Dendritic cell treated with granulocyte-macrophage colony-stimulating factor and Interleukin-4, amounts not matched to agents 40 ng/mL and 50 ng/mL, for 4 days (primary cell): ENCODE data around the gene KDM4B.
A peak's percentile ranks its signal among the peaks of the same experiment; 100 is the strongest.
"Not testable (repeated sequence)": the region's sequence is repeated elsewhere in the genome, so short reads cannot be mapped to it uniquely, and the experiment has no call there.

Experiments used
- H3K27ac Mint-ChIP-seq: one replicate; pipeline ENCODE4 v1.8.0; 2022; ENCODE audit warnings: mild to moderate bottlenecking, mixed read lengths
- H3K27me3 Mint-ChIP-seq: one replicate; pipeline ENCODE4 v1.8.0; 2022; ENCODE audit warnings: mild to moderate bottlenecking, mixed read lengths
- H3K36me3 Mint-ChIP-seq: one replicate; pipeline ENCODE4 v1.8.0; 2022; ENCODE audit warnings: low read depth, mixed read lengths
- H3K4me1 Mint-ChIP-seq: one replicate; pipeline ENCODE4 v1.8.0; 2022; ENCODE audit warnings: low read depth, mixed read lengths
- H3K4me3 Mint-ChIP-seq: one replicate; pipeline ENCODE4 v1.8.0; 2022; ENCODE audit warnings: mild to moderate bottlenecking, moderate library complexity, mixed read lengths
- H3K9me3 Mint-ChIP-seq: one replicate; pipeline ENCODE4 v1.8.0; 2022; ENCODE audit warnings: mixed read lengths
- intact Hi-C: fragments of 100-400 bp; cut with micrococcal nuclease; formaldehyde crosslinking; loops from one replicate; pipeline ENCODE4 v1.15.0; 2022

KDM4B gene

DNA sequence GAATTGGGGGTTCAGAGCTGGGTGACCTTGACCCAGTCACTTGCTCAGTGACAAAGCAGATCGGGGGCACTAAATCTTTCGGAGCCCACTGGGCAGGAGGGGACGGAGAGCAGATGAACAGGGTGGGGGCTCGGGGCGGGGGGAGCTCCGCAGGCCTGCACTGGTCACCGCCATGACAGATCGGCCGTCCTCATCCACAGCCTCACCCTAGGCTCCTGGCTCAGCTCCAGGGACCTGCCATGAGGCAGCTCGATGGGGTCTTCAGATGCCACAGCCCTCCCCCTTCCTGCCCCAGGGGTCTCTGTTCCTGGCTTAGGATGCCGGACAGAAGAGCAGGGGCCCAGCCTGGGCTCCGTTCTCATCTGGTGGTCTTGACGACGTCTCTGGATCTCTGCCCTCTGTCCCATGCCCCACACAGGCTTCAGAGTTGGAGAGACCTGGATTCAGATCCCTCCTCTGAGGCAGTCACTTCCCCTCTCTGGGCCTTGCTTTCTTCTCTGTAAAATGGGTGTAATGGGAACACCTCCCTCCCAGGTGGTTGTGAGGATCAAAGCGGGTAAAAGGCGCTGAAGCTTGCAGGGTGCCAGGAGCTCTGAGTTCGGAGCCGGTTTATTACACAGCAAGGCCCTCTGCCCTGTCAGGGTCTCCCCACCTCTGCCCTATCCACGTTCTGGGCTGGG lies 3.0 kb downstream of the KDM4B start:
- H3K36me3 Mint-ChIP-seq: peaks cover 46% of the 10 kb centered on the region
- H3K27ac Mint-ChIP-seq: peak overlapping the region; percentile 86
- H3K4me1 Mint-ChIP-seq: peaks cover 76% of the 10 kb centered on the region
- peak overlapping the region; percentile 92 for H3K4me3 Mint-ChIP-seq
- intact Hi-C loops: loop anchor here (10.0 kb wide), 1 partner anchor 53 kb away; no protein-coding TSS in a partner anchor
- H3K9me3 Mint-ChIP-seq: no peaks in the 10 kb centered on the region
- H3K27me3 Mint-ChIP-seq: no peaks in the 10 kb centered on the region

DNA sequence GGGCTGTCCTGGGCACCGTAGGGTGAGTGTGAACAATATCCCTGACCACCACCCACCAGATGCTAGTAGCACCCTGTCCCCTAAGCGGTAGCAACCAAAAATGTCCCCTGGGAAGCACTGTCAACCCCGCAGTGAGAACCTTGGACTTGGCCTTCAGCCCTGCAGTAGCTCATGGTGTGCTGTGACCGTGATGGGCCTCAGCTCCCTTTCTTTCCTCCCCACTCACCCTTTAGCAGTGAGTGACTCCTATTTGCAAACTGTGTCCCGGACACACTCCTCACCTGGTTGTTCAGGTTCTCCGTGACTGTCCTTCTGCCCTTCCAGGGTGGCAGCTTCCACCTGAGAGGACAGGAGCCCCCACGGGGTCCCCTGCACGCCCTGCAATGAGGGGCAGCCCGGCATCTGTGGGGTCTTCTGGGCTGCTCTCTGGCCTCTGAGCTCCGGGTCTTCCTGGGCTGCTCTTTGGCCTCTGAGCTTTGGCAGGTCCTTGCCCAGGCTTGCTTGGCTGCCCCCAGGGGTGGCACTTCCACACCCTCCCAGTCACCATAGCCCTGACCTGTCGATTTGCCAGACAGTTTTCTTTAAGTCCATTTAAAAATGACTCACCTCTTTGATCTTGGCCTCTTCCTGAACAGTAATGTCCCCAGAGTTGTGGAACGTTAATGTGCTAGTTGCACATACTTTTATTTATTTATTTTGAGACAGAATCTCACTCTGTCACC lies 3.8 kb downstream of the KDM4B start:
- H3K4me1 Mint-ChIP-seq: peaks cover 83% of the 10 kb centered on the region
- no peak overlapping the region for H3K4me3 Mint-ChIP-seq
- peak overlapping the region; percentile 57 for H3K27ac Mint-ChIP-seq
- H3K27me3 Mint-ChIP-seq: no peaks in the 10 kb centered on the region
- H3K36me3 Mint-ChIP-seq: peaks cover 53% of the 10 kb centered on the region
- intact Hi-C loops: loop anchor here (10.0 kb wide), 1 partner anchor 52 kb away; no protein-coding TSS in a partner anchor
- H3K9me3 Mint-ChIP-seq: no peaks in the 10 kb centered on the region

DNA sequence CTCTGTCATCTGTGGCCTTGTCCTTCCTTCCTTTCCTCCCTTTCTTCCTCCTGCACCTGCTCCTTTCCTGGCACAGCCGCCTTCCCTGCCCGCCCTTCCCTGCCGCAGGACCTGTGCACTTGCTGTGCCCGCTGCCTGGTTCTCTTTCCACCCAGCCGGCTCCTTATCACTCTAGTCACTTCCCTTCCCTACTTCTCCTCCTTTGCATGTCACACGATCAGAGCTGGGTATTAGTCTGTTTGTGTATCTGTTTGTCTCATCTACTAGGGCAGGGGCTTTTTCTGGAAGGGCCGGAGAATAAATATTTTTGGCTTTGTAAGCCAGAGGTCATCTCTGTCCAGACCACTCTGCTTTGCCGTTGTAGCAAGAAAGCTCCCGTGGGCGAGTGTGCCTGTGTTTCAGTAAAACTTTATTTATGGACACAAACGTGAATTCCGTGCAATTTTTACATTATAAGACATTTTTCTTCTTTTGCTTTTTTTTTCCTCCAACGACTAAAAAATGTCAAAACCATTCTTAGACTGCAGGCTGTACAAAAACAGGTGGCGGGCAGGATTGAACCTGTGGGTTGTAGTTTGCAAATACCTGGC lies 6.1 kb downstream of the KDM4B start:
- Mint-ChIP-seq H3K27ac (peak overlapping the region; percentile 90), H3K4me3 (peak overlapping the region; percentile 24), H3K9me3 (no peaks in the 10 kb centered on the region), H3K36me3 (peaks cover 61% of the 10 kb centered on the region), H3K27me3 (no peaks in the 10 kb centered on the region), H3K4me1 (peaks cover 89% of the 10 kb centered on the region)
- intact Hi-C loops: loop anchor here (10.0 kb wide), 1 partner anchor 50 kb away; no protein-coding TSS in a partner anchor

GRCh38 chr19:4975601-4976000 lies 6.7 kb downstream of the KDM4B start:
- not testable (repeated sequence) for H3K27me3 Mint-ChIP-seq, H3K4me3 Mint-ChIP-seq, H3K9me3 Mint-ChIP-seq
- Mint-ChIP-seq H3K36me3 (peaks cover 61% of the 10 kb centered on the region), H3K4me1 (peaks cover 89% of the 10 kb centered on the region), H3K27ac (peak overlapping the region; percentile 90)
- intact Hi-C loops: loop anchor here (10.0 kb wide), 1 partner anchor 49 kb away; no protein-coding TSS in a partner anchor

GRCh38 chr19:4976401-4977298 lies 7.7 kb downstream of the KDM4B start:
- H3K36me3 Mint-ChIP-seq: peaks cover 57% of the 10 kb centered on the region
- no peaks in the 10 kb centered on the region for H3K27me3 Mint-ChIP-seq
- peak overlapping the region; percentile 58 for H3K4me3 Mint-ChIP-seq
- intact Hi-C loops: loop anchor here (10.0 kb wide), 1 partner anchor 48 kb away; no protein-coding TSS in a partner anchor
- peak overlapping the region; percentile 90 for H3K27ac Mint-ChIP-seq
- peaks cover 89% of the 10 kb centered on the region for H3K4me1 Mint-ChIP-seq
- H3K9me3 Mint-ChIP-seq: no peaks in the 10 kb centered on the region

GRCh38 chr19:4977299-4978174 lies 8.6 kb downstream of the KDM4B start:
- Mint-ChIP-seq H3K27ac (peak overlapping the region; percentile 90), H3K4me1 (peaks cover 85% of the 10 kb centered on the region), H3K27me3 (no peaks in the 10 kb centered on the region), H3K4me3 (no peak overlapping the region), H3K36me3 (peaks cover 55% of the 10 kb centered on the region), H3K9me3 (no peaks in the 10 kb centered on the region)
- intact Hi-C loops: loop anchor here (10.0 kb wide), 1 partner anchor 47 kb away; no protein-coding TSS in a partner anchor

DNA sequence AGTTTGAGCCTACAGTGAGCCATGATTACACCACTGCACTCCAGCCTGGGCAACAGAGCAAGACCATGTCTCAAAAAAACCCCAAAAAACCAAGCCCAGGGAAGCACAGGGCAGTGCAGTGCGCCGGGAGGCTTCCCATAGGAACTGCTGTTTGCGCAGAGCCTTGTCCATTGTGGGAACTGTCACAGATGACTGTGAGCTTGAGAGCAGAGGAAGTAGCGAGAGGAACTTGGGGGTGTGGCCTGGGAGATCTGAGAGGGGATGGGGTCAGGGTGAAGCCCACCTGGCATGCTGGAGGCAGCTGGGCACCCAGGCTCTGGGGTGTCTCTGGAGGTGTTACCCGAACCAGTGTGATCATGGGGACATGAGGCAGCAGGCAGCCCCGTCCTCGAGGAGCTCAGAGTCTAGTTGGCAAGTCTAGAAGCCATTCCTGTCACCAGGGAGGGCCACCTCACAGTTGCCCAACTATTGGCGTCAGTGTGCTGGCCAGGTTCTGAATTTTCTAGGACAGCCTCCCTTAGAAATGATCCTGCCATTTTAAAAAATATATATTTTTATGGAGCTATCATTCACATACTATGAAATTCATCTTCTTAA lies 10.4 kb downstream of the KDM4B start:
- peaks cover 69% of the 10 kb centered on the region for H3K36me3 Mint-ChIP-seq
- H3K9me3 Mint-ChIP-seq: no peaks in the 10 kb centered on the region
- peak overlapping the region; percentile 13 for H3K4me3 Mint-ChIP-seq
- peaks cover 75% of the 10 kb centered on the region for H3K4me1 Mint-ChIP-seq
- intact Hi-C loops: loop anchor here (10.0 kb wide), 1 partner anchor 45 kb away; no protein-coding TSS in a partner anchor
- H3K27me3 Mint-ChIP-seq: no peaks in the 10 kb centered on the region
- peak overlapping the region; percentile 79 for H3K27ac Mint-ChIP-seq

- Mint-ChIP-seq H3K27me3 (no peaks in the 10 kb centered on the region), H3K4me1 (peaks cover 69% of the 10 kb centered on the region), H3K36me3 (peaks cover 68% of the 10 kb centered on the region), H3K9me3 (no peaks in the 10 kb centered on the region), H3K27ac (no peak overlapping the region), H3K4me3 (no peak overlapping the region)
- intact Hi-C loops: no loop called here
These were observed 11.2 kb downstream of the KDM4B start for GRCh38 chr19:4980067-4980466.

GRCh38 chr19:4980838-4981680 lies 12.1 kb downstream of the KDM4B start:
- Mint-ChIP-seq H3K4me1 (peaks cover 66% of the 10 kb centered on the region), H3K27ac (peak overlapping the region; percentile 1), H3K36me3 (peaks cover 78% of the 10 kb centered on the region), H3K27me3 (no peaks in the 10 kb centered on the region), H3K4me3 (no peak overlapping the region), H3K9me3 (no peaks in the 10 kb centered on the region)
- intact Hi-C loops: no loop called here

GRCh38 chr19:4981681-4981958 lies 12.7 kb downstream of the KDM4B start:
- Mint-ChIP-seq H3K27ac (no peak overlapping the region), H3K9me3 (no peaks in the 10 kb centered on the region), H3K27me3 (no peaks in the 10 kb centered on the region), H3K4me3 (no peak overlapping the region), H3K36me3 (peaks cover 81% of the 10 kb centered on the region), H3K4me1 (peaks cover 61% of the 10 kb centered on the region)
- intact Hi-C loops: no loop called here

- H3K4me3 Mint-ChIP-seq: no peak overlapping the region
- H3K27me3 Mint-ChIP-seq: no peaks in the 10 kb centered on the region
- no peaks in the 10 kb centered on the region for H3K9me3 Mint-ChIP-seq
- no peak overlapping the region for H3K27ac Mint-ChIP-seq
- H3K4me1 Mint-ChIP-seq: peaks cover 56% of the 10 kb centered on the region
- intact Hi-C loops: no loop called here
- peaks cover 73% of the 10 kb centered on the region for H3K36me3 Mint-ChIP-seq
These were observed 14.6 kb downstream of the KDM4B start for GRCh38 chr19:4983346-4984105.
